HepG2 (cell line): ENCODE data around the gene SEC61G. TPM values are rescaled to one million over a fixed set of nuclear protein-coding genes. Genes with fewer than 3 reads are reported as not detected.

Experiments
- ATAC-seq: fragments of 200-7000 bp; cut with Tn5 transposase; 3 replicates; pipeline ENCODE4 v1.9.1; 2020; ENCODE audit warnings: mild to moderate bottlenecking, moderate library complexity
- BruUV-seq: library from RNA; stranded (reverse); fragments of 400-500 nt; replicated peaks from 2 replicates; lab custom pipeline; 2021; lab: Mats Ljungman, UMichigan
- CTCF ChIA-PET: fragments of 300-600 bp; formaldehyde crosslinking; extraction: SDS; loops from one replicate; lab custom pipeline; 2021; ENCODE audit warnings: low total read pairs, inconsistent platforms, low intra/inter-chr PET ratio; lab: Yijun Ruan, JAX
- POLR2A ChIA-PET: fragments of 350-600 bp; sonication (Branson Sonifier 250); formaldehyde crosslinking; loops from one replicate; lab custom pipeline; 2020; ENCODE audit warnings: antibody characterized with exemption, inconsistent platforms; lab: Yijun Ruan, JAX
- DNase-seq: peaks from one replicate; pipeline ENCODE4 v3.0.0-alpha.2; 2015; ENCODE audit warnings: low spot score
- FAIRE-seq: peaks from 3 replicates; lab custom pipeline; 2011; peaks lifted over from hg19 to GRCh38; lab: Jason Lieb, UNC
- H2AFZ ChIP-seq: one replicate; pipeline ENCODE4 v1.6.1; 2011; ENCODE audit warnings: low read length, inconsistent platforms
- H3K27ac ChIP-seq: fragments of 300-600 bp; 3 replicates; pipeline ENCODE4 v1.8.0; 2011; ENCODE audit warnings: mixed run types, mild to moderate bottlenecking, mixed read lengths, low read length, inconsistent platforms; ENCODE audit not compliant: insufficient read depth; ENCODE audit errors: extremely low read length
- H3K27me3 ChIP-seq, 2 experiments: fragments of 200-600 bp in 1 of 2; 2 replicates in 1 of 2; 3 replicates in 1 of 2; pipeline versions ENCODE4 v1.6.0 to v1.8.0; 2011; ENCODE audit warnings: low read length in 2 of 2, mild to moderate bottlenecking in 2 of 2, moderate library complexity in 2 of 2, inconsistent platforms in 1 of 2; ENCODE audit not compliant: insufficient read depth in 2 of 2, control insufficient read depth in 1 of 2
- H3K36me3 ChIP-seq, 2 experiments: fragments of 200-600 bp in 1 of 2; replicated peaks in 1 of 2; 2 replicates in 1 of 2; 3 replicates in 1 of 2; pipeline versions ENCODE4 v1.5.1 to v1.8.0; 2011; ENCODE audit warnings: low read length in 2 of 2, inconsistent platforms in 1 of 2; ENCODE audit not compliant: insufficient read depth in 2 of 2, control insufficient read depth in 1 of 2
- H3K4me1 ChIP-seq: 2 replicates; pipeline ENCODE4 v1.5.1; 2012; ENCODE audit warnings: low read length, inconsistent platforms; ENCODE audit not compliant: insufficient read depth
- H3K4me2 ChIP-seq: 2 replicates; pipeline ENCODE4 v1.6.0; 2011; ENCODE audit warnings: low read depth, low read length, inconsistent platforms
- H3K4me3 ChIP-seq, 3 experiments: fragments of 200-600 bp in 1 of 3; sonication (generic), shearing (Covaris generic) in 1 of 3; replicated peaks in 1 of 3; 2 replicates each; pipeline ENCODE4 v1.5.1; 2011 to 2016; ENCODE audit warnings: low read length in 3 of 3, inconsistent platforms in 2 of 3, low read depth in 2 of 3, mild to moderate bottlenecking in 2 of 3, control low read depth in 1 of 3, mixed read lengths in 1 of 3; ENCODE audit not compliant: insufficient read depth in 1 of 3
- H3K79me2 ChIP-seq: one replicate; pipeline ENCODE4 v1.6.1; 2011; ENCODE audit warnings: low read length, inconsistent platforms; ENCODE audit not compliant: insufficient read depth
- H3K9ac ChIP-seq: 2 replicates; pipeline ENCODE4 v1.6.0; 2011; ENCODE audit warnings: mild to moderate bottlenecking, low read depth, low read length, inconsistent platforms; ENCODE audit not compliant: insufficient read depth
- H3K9me3 ChIP-seq: 2 replicates; pipeline ENCODE4 v1.5.1; 2012; ENCODE audit warnings: mild to moderate bottlenecking, low read length
- H4K20me1 ChIP-seq: 2 replicates; pipeline ENCODE4 v1.6.0; 2011; ENCODE audit warnings: inconsistent platforms, mild to moderate bottlenecking, low read length, moderate library complexity; ENCODE audit not compliant: insufficient read depth
- IRF2 ChIP-seq: IDR thresholded peaks from 2 replicates; pipeline ENCODE4 v1.6.1; 2018; ENCODE audit warnings: missing genetic modification reagents, missing compliant biosample characterization
- JUNB ChIP-seq: sonication (generic); formaldehyde crosslinking; IDR thresholded peaks from 2 replicates; pipeline ENCODE4 v1.8.0; 2022; ENCODE audit warnings: missing genetic modification reagents, mild to moderate bottlenecking, borderline replicate concordance
- JUND ChIP-seq: sonication (generic); formaldehyde crosslinking; IDR thresholded peaks from 2 replicates; pipeline ENCODE4 v1.8.0; 2022; ENCODE audit warnings: mild to moderate bottlenecking, missing genetic modification reagents
- NRL ChIP-seq: sonication (generic); formaldehyde crosslinking; IDR thresholded peaks from 2 replicates; pipeline ENCODE4 v1.5.0; 2020; ENCODE audit warnings: missing genetic modification reagents, mild to moderate bottlenecking, moderate library complexity, borderline replicate concordance
- SAFB2 ChIP-seq: sonication (generic); formaldehyde crosslinking; IDR thresholded peaks from 2 replicates; pipeline ENCODE4 v1.5.1; 2020; ENCODE audit warnings: missing genetic modification reagents, low read depth, mild to moderate bottlenecking, borderline replicate concordance
- SKI ChIP-seq: fragments of 450-650 bp; IDR thresholded peaks from one replicate; pipeline ENCODE4 v1.6.1; 2018; ENCODE audit warnings: mild to moderate bottlenecking; ENCODE audit not compliant: partially characterized antibody
- SMARCC2 ChIP-seq: fragments of 450-650 bp; IDR thresholded peaks from 2 replicates; pipeline ENCODE4 v1.6.1; 2017; ENCODE audit warnings: antibody characterized with exemption, mild to moderate bottlenecking
- SYNCRIP ChIP-seq: fragments of 200-400 bp; formaldehyde crosslinking; IDR thresholded peaks from 2 replicates; pipeline ENCODE4 v1.6.1; 2018; ENCODE audit warnings: mild to moderate bottlenecking, low read depth, low read length; ENCODE audit not compliant: insufficient read depth
- U2AF1 ChIP-seq: fragments of 200-400 bp; formaldehyde crosslinking; optimal IDR thresholded peaks from 2 replicates; pipeline ENCODE3; 2017; ENCODE audit warnings: mild to moderate bottlenecking, low read depth, low read length
- ZNF496 ChIP-seq: sonication (generic); formaldehyde crosslinking; IDR thresholded peaks from 2 replicates; pipeline ENCODE4 v1.8.1; 2023; ENCODE audit warnings: mild to moderate bottlenecking, moderate library complexity, missing genetic modification reagents; ENCODE audit not compliant: insufficient replicate concordance
- ZNF550 ChIP-seq: sonication (generic); formaldehyde crosslinking; IDR thresholded peaks from 2 replicates; pipeline ENCODE4 v1.4.0; 2020; ENCODE audit warnings: mild to moderate bottlenecking, missing genetic modification reagents, borderline replicate concordance
- ZSCAN31 ChIP-seq: sonication (generic); formaldehyde crosslinking; IDR thresholded peaks from 2 replicates; pipeline ENCODE4 v1.5.0; 2020; ENCODE audit warnings: low read depth, mild to moderate bottlenecking, missing genetic modification reagents
- WGBS: methylation state at CpG from one replicate; pipeline ENCODE4 v1.1.6; 2017; ENCODE audit warnings: low lambda C conversion rate; 5-methylcytosine and 5-hydroxymethylcytosine counted together
- in situ Hi-C: cut with HindIII; loops from 2 replicates; pipeline ENCODE4 v1.10.0; 2017; ENCODE audit warnings: low pct_unique_long_range_greater_than_20kb; ENCODE audit not compliant: extremely low pct_ligation_motif_present
- intact Hi-C: fragments of 100-400 bp; cut with micrococcal nuclease; formaldehyde crosslinking; loops from one replicate; pipeline ENCODE4 v1.10.0; 2022; ENCODE audit not compliant: unreplicated experiment
- polyA plus RNA-seq, 8 experiments: library from polyadenylated mRNA; depleted of rRNA in 3 of 8; stranded (reverse) in 7 of 8; unstranded in 1 of 8; fragments of >200 nt; fragmentation: Illumina TruSeq in 4 of 8; extraction: Trizol in 4 of 8; gene quantifications; 2 replicates each; pipeline versions ENCODE4 v1.2.1 to v1.2.3, GENCODE V29; 2011 to 2016; ENCODE audit warnings: low read depth in 4 of 8, missing spikeins in 1 of 8, mixed read lengths in 1 of 8; ENCODE audit not compliant: insufficient read depth in 1 of 8
- total RNA-seq, 5 experiments: library from RNA; depleted of rRNA; stranded (reverse); fragments of >200 nt; fragmentation: Illumina TruSeq; extraction: Trizol; gene quantifications; 2 replicates each; pipeline ENCODE4 v1.2.3, GENCODE V29; 2016; ENCODE audit warnings: low read depth in 1 of 5
- TF ChIP-seq, protein P1 (sequence below): sonication (generic); formaldehyde crosslinking; IDR thresholded peaks from 2 replicates; pipeline ENCODE4 v1.4.0; 2020; ENCODE audit warnings: missing genetic modification reagents, mild to moderate bottlenecking, borderline replicate concordance
- TF ChIP-seq, protein P2 (sequence below), 2 experiments: sonication (generic) in 1 of 2; formaldehyde crosslinking in 1 of 2; IDR thresholded peaks; 2 replicates each; pipeline versions ENCODE4 v1.4.0 to v1.6.1; 2018 to 2020; ENCODE audit warnings: missing genetic modification reagents in 2 of 2, borderline replicate concordance in 1 of 2, low read depth in 1 of 2, mild to moderate bottlenecking in 1 of 2, missing biosample characterization in 1 of 2
- TF ChIP-seq, protein P3 (sequence below): sonication (generic); formaldehyde crosslinking; IDR thresholded peaks from 2 replicates; pipeline ENCODE4 v1.8.1; 2022; ENCODE audit warnings: mild to moderate bottlenecking, missing genetic modification reagents

Gene SEC61G
- total and polyA plus RNA-seq, 2 of the 13 experiments (the other 11 are each of a cell fraction or from before 2014, with no cell fraction given), result 126 to 328 TPM

- ATAC-seq, result no peak
Measured at GRCh38 chr7:54743580-54743979, 15.4 kb downstream of the SEC61G start.

More at GRCh38 chr7:54743580-54743979, 15.4 kb downstream of the SEC61G start:
- no TSS peak for BruUV-seq
- Histone ChIP-seq H3K4me2 (no peak overlapping the region), H2AFZ (no peak overlapping the region), H3K4me1 (no peaks in the 10 kb centered on the region), H4K20me1 (no peaks in the 10 kb centered on the region), H3K9ac (no peak overlapping the region), H3K36me3 (peaks cover 4 to 12% of the 10 kb centered on the region in 2 experiments; a peak in 3 of 5 replicates), H3K9me3 (no peaks in the 10 kb centered on the region), H3K27me3 (no peaks in the 10 kb centered on the region), H3K27ac (no peak overlapping the region)
- no peak for DNase-seq
- in situ Hi-C loops (no loop called here), intact Hi-C loops (no loop called here)
- ChIA-PET POLR2A (interaction anchor here (1.6 kb wide), 1 partner anchor 15 kb away, joined by 5 read pairs; the partner anchor contains the start of gene SEC61G), CTCF (no interaction called here)
- TF ChIP-seq, protein P1, sequence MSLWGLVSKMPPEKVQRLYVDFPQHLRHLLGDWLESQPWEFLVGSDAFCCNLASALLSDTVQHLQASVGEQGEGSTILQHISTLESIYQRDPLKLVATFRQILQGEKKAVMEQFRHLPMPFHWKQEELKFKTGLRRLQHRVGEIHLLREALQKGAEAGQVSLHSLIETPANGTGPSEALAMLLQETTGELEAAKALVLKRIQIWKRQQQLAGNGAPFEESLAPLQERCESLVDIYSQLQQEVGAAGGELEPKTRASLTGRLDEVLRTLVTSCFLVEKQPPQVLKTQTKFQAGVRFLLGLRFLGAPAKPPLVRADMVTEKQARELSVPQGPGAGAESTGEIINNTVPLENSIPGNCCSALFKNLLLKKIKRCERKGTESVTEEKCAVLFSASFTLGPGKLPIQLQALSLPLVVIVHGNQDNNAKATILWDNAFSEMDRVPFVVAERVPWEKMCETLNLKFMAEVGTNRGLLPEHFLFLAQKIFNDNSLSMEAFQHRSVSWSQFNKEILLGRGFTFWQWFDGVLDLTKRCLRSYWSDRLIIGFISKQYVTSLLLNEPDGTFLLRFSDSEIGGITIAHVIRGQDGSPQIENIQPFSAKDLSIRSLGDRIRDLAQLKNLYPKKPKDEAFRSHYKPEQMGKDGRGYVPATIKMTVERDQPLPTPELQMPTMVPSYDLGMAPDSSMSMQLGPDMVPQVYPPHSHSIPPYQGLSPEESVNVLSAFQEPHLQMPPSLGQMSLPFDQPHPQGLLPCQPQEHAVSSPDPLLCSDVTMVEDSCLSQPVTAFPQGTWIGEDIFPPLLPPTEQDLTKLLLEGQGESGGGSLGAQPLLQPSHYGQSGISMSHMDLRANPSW (CRISPR knock-in tag), result no peak
- TF ChIP-seq SMARCC2 (no peak), IRF2 (CRISPR knock-in tag) (no peak), ZNF496 (CRISPR knock-in tag) (no peak), ZSCAN31 (no peak), SAFB2 (CRISPR knock-in tag) (no peak), ZNF550 (CRISPR knock-in tag) (no peak), SKI (no peak), NRL (CRISPR knock-in tag) (no peak), JUNB (CRISPR knock-in tag) (no peak), SYNCRIP (no peak), JUND (CRISPR knock-in tag) (no peak), U2AF1 (no peak)
- TF ChIP-seq, protein P2, sequence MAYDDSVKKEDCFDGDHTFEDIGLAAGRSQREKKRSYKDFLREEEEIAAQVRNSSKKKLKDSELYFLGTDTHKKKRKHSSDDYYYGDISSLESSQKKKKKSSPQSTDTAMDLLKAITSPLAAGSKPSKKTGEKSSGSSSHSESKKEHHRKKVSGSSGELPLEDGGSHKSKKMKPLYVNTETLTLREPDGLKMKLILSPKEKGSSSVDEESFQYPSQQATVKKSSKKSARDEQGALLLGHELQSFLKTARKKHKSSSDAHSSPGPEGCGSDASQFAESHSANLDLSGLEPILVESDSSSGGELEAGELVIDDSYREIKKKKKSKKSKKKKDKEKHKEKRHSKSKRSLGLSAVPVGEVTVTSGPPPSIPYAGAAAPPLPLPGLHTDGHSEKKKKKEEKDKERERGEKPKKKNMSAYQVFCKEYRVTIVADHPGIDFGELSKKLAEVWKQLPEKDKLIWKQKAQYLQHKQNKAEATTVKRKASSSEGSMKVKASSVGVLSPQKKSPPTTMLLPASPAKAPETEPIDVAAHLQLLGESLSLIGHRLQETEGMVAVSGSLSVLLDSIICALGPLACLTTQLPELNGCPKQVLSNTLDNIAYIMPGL (CRISPR knock-in tag; IDR thresholded peaks at IDR 0.05; ENCODE audit: borderline replicate concordance in 1 of 2, low read depth in 1 of 2), result no peak
- TF ChIP-seq, protein P3, sequence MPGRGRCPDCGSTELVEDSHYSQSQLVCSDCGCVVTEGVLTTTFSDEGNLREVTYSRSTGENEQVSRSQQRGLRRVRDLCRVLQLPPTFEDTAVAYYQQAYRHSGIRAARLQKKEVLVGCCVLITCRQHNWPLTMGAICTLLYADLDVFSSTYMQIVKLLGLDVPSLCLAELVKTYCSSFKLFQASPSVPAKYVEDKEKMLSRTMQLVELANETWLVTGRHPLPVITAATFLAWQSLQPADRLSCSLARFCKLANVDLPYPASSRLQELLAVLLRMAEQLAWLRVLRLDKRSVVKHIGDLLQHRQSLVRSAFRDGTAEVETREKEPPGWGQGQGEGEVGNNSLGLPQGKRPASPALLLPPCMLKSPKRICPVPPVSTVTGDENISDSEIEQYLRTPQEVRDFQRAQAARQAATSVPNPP (CRISPR knock-in tag), result no peak
- TF ChIP-seq, all 625 proteins: peak for 0
- WGBS, result 98% methylated on average over 1 of the region's 1 CpG
- FAIRE-seq, result no peak
- peaks cover 3% of the 10 kb centered on the region for H3K79me2 ChIP-seq
- H3K4me3 ChIP-seq, result no peak overlapping the region
